ENCODE data around the gene SERTAD3. TPM values are rescaled to one million over a fixed set of nuclear protein-coding genes. Genes with fewer than 3 reads are reported as not detected.

SERTAD3 gene
- total and polyA plus RNA-seq, 2 of the 8 experiments (the other 6 are each of a cell fraction or from before 2014, with no cell fraction given) = 15.1 to 32.1 TPM

DNA sequence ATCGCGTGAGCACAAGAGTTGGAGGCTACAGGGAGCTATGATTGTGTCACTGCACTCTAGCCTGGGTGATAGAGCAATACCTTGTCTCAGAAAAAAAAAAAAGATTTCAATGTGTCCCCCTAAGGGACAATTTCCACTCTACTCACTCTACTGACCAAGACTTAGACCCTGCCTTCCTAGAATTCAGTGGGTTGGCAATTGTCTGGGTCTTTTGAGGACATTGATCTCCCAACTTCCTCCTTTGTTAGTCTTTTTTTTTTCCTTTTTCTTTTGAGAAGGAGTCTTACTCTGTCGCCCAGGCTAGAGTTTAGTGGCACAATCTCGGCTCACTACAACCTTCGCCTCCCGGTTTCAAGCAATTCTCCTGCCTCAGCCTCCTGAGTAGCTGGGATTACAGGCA lies 24.9 kb upstream of the SERTAD3 start:
- Histone ChIP-seq H2BK20ac (ENCODE audit: low read length) (no peak overlapping the region), H2BK12ac (ENCODE audit: low read depth, low read length) (no peak overlapping the region), H3K23me2 (ENCODE audit: low read depth, low read length) (peaks cover 8% of the 10 kb centered on the region), H3K23ac (ENCODE audit: insufficient read length) (no peak overlapping the region), H3K14ac (ENCODE audit: insufficient read length) (no peak overlapping the region), H3K18ac (ENCODE audit: extremely low read depth, low read length) (no peak overlapping the region), H3K27ac (ENCODE audit: low read depth, low read length) (no peak overlapping the region), H3K4me3 (ENCODE audit: extremely low read depth in 1 of 4, insufficient read depth in 2 of 4, low read depth in 3 of 4, low read length in 4 of 4) (no peak overlapping the region), H3K9ac (replicated peaks in 1 of 4; ENCODE audit: extremely low read depth in 1 of 4, low read depth in 3 of 4, low read length in 3 of 4) (no peak overlapping the region), H4K5ac (ENCODE audit: insufficient read length, low read depth, low read length) (no peak overlapping the region), H2AK5ac (ENCODE audit: low read depth, low read length) (no peak overlapping the region), H4K20me1 (replicated peaks in 1 of 2; ENCODE audit: control insufficient read depth in 1 of 2, insufficient read depth in 2 of 2, low read length in 2 of 2) (peaks cover 4 to 8% of the 10 kb centered on the region in 2 experiments), H3K4ac (replicated peaks; ENCODE audit: insufficient read length, low read depth, low read length) (no peak overlapping the region), H4K8ac (ENCODE audit: extremely low read depth, insufficient read depth, low read length) (no peak overlapping the region), H3K4me1 (replicated peaks in 1 of 4; ENCODE audit: control insufficient read depth in 3 of 4, insufficient read depth in 4 of 4, low read length in 3 of 4) (peaks cover 0 to 15% (median 8%) of the 10 kb centered on the region in 4 experiments; a peak in 6 of 7 replicates), H3K79me2 (ENCODE audit: control insufficient read depth in 1 of 2, insufficient read depth in 2 of 2, low read length in 2 of 2) (no peaks in the 10 kb centered on the region), H2BK120ac (replicated peaks; ENCODE audit: low read depth, low read length) (no peak overlapping the region), H4K91ac (replicated peaks; ENCODE audit: insufficient read length, low read length) (no peak overlapping the region), H3K79me1 (ENCODE audit: low read depth, low read length) (no peaks in the 10 kb centered on the region), H3K36me3 (ENCODE audit: control insufficient read depth in 2 of 4, insufficient read depth in 4 of 4, low read length in 3 of 4) (no peaks in the 10 kb centered on the region), H2BK15ac (ENCODE audit: low read length) (no peak overlapping the region), H3K27me3 (replicated peaks in 1 of 4; ENCODE audit: control insufficient read depth in 3 of 4, extremely low read depth in 1 of 4, insufficient read depth in 3 of 4, low read length in 3 of 4) (peaks cover 12 to 28% (median 22%) of the 10 kb centered on the region in 4 experiments), H2BK5ac (ENCODE audit: low read depth, low read length) (no peak overlapping the region), H3K9me3 (ENCODE audit: insufficient read depth in 2 of 2, low read depth in 1 of 2, low read length in 1 of 2) (no peaks in the 10 kb centered on the region), H2AFZ (ENCODE audit: low read length) (no peak overlapping the region), H3K56ac (replicated peaks; ENCODE audit: insufficient read length, low read depth, low read length) (no peak overlapping the region), H3K4me2 (ENCODE audit: insufficient read depth in 1 of 2, low read depth in 2 of 2, low read length in 2 of 2) (no peak overlapping the region)
- WGBS, 2 experiments (ENCODE audit: extremely low coverage in 1 of 2, insufficient coverage in 1 of 2, insufficient read length in 1 of 2, insufficient replicate concordance in 2 of 2, low coverage in 1 of 2, low lambda C conversion rate in 2 of 2, missing lambda C conversion rate in 1 of 2) = 94% methylated on average over 6 of the region's 6 CpGs; no CpG with 5 or more reads in 1 of the 2 experiments
- TF ChIP-seq CHD1 (IDR thresholded peaks at IDR 0.05; ENCODE audit: low read depth, low read length) (no peak), CBX8 (IDR thresholded peaks at IDR 0.05; ENCODE audit: borderline replicate concordance, low read depth, low read length) (no peak), EZH2 (IDR thresholded peaks at IDR 0.05; ENCODE audit: low read depth, low read length, severe bottlenecking) (no peak), SIN3A (conservative IDR thresholded peaks at IDR 0.05 in 1 of 2, IDR thresholded peaks at IDR 0.05 in 1 of 2; ENCODE audit: low read depth in 1 of 2, low read length in 2 of 2) (no peak)
- no peak for DNase-seq (ENCODE audit: low read depth in 1 of 2, low spot score in 2 of 2)
- FAIRE-seq = no peak
- CTCF ChIA-PET (ENCODE audit: partially characterized antibody) = interaction anchor here (2.5 kb wide), 1 partner anchor 15 kb away, joined by 7 read pairs; no protein-coding TSS in a partner anchor
- POLR2A ChIA-PET (ENCODE audit: partially characterized antibody) = no interaction called here
